HG03175 (cell line): ENCODE results near the gene SNRNP25.

Experiments used
- ATAC-seq: cut with Tn5 transposase; IDR thresholded peaks from one replicate; pipeline ENCODE4 v1.9.1; 2021; ENCODE audit warnings: mild to moderate bottlenecking, moderate library complexity; ENCODE audit not compliant: unreplicated experiment

SNRNP25 gene

GRCh38 chr16:76535-77272 lies 23.1 kb downstream of the SNRNP25 start:
- ATAC-seq: no peak

- peak; percentile 28 for ATAC-seq
Observed at GRCh38 chr16:77273-77806, 23.7 kb downstream of the SNRNP25 start.

GRCh38 chr16:77807-78443 lies 24.3 kb downstream of the SNRNP25 start, which contains the start of gene MPG:
Gene MPG, plus strand, starts transcription at chr16:78225. Its CDS starts 85 bp downstream, at chr16:78310.
- ATAC-seq: peak; percentile 76

- peak; percentile 17 for ATAC-seq
Observed at GRCh38 chr16:78444-79150, 25.0 kb downstream of the SNRNP25 start.

GRCh38 chr16:79151-80054 lies 25.8 kb downstream of the SNRNP25 start:
- ATAC-seq: no peak

DNA sequence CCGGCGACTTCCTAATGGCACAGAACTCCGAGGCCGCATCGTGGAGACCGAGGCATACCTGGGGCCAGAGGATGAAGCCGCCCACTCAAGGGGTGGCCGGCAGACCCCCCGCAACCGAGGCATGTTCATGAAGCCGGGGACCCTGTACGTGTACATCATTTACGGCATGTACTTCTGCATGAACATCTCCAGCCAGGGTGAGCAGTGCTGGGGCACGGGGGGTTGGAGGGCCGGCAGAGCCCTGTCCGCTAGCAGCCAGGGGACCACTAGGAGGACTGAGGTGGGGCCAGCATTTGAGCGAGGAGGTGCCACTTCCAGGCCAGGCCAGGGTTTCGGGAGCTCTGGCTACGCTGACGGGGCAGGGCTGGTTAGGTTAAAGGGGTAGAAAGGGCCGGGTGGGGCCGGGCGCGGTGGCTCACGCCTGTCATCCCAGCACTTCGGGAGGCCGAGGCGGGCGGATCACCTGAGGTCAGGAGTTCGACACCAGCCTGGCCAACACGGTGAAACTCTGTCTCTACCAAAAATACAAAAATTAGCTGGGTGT lies 29.5 kb downstream of the SNRNP25 start:
- ATAC-seq: no peak

DNA sequence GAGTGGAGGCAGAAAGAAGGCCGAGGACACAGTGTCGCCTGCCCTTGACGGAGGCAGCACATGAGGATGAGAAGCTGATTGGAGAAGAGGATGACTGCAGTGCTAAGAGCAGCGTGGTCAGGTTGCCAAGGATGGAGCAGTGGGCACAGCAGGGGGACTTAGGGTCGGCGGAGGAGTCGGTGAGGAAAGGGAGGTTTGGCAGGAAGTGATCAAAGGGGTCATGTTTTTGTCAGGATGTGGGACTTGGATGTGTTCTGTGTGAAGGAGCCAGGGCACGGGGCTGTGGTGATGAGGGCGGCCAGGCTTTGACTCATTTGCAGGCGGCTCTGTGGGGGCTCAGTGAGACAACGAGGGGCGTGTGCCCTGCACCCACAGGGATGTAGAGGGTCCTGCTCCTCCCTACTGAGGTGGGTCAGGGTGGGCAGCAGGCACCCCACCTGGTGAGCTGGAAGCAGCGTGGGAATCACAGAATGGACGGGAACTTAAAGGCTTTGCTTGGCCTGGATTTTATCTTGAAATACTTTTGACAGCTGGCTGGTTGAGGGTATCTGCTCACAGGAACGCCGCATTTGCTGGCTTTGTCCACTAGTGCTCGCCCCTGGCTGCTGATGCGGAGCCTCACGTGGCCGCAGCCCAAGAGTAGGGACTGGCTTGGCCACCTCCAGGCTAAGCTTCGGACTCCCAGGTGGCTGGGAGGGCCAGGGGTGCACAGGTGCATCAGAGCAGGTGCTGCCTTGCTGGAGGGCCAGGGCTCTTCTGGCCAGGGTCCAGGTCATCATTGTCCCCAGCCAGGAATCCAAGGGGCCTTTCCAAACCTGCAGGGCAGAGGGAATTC lies 30.4 kb downstream of the SNRNP25 start:
- no peak for ATAC-seq

- ATAC-seq: peak; percentile 80
Observed at GRCh38 chr16:84718-85406, 31.2 kb downstream of the SNRNP25 start.

- ATAC-seq: no peak
Observed at GRCh38 chr16:85407-85782, 31.8 kb downstream of the SNRNP25 start.

DNA sequence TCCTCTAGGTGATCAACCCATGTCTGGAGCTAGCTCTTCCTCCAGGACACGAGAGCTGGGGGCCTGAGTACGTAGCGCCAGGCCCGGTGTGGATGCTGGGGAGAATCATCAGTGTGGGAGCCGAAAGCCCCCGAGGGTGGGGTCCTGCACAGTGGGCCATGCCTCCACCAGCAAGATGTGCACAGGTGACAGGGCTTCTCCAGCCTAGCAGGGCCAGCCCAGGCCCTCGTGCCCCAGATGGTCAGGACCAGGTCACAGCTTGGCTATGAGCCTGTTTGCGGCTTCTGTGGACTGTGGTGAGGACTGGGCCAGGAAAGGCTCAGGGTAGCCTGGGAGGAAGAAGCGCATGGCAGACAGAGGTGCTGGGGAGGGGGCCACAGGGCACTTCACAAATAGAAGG lies 32.2 kb downstream of the SNRNP25 start:
- ATAC-seq: no peak

DNA sequence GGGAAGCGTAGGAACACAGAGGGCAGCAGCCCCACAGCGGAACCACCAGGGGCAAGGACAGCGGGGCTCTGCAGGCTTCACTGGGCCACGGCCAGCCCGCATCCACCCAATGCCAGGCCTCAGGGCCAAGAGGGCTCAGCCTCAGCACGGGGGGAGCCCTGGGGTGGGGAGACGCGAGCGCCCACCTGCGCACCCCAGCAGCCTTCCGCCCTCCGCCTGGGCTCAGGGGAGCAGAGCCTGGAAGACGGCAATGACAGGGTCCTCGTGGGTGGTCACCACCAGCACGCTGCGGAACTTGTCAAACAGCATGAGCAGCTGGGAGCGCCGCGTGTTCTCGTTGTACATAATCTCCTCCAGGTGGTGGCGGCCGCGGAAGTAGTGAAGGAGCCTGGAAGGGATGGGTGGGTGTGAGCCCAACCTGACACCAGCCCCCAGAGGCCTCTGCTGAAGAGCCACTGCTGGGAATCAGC lies 32.9 kb downstream of the SNRNP25 start:
- ATAC-seq: no peak

DNA sequence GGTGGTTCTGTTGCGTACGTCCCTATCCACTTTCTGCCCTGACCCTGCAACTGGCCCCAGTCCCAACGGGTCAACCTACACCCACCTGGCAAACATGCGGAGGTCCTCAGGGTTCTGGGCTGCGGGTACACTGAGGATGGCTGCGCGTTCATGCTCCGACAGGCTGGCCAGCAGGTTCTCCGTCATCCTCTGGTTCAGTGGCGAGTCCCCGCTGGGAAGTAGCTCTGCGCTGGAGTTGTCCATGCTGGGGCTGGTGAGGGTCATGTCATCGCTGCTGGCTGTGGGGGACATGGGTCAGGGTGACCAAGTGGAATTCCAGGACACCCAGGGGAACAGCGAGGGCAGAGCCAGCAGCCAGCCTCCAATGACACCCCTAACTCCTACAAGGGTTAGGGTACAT lies 35.0 kb downstream of the SNRNP25 start:
- ATAC-seq: no peak

DNA sequence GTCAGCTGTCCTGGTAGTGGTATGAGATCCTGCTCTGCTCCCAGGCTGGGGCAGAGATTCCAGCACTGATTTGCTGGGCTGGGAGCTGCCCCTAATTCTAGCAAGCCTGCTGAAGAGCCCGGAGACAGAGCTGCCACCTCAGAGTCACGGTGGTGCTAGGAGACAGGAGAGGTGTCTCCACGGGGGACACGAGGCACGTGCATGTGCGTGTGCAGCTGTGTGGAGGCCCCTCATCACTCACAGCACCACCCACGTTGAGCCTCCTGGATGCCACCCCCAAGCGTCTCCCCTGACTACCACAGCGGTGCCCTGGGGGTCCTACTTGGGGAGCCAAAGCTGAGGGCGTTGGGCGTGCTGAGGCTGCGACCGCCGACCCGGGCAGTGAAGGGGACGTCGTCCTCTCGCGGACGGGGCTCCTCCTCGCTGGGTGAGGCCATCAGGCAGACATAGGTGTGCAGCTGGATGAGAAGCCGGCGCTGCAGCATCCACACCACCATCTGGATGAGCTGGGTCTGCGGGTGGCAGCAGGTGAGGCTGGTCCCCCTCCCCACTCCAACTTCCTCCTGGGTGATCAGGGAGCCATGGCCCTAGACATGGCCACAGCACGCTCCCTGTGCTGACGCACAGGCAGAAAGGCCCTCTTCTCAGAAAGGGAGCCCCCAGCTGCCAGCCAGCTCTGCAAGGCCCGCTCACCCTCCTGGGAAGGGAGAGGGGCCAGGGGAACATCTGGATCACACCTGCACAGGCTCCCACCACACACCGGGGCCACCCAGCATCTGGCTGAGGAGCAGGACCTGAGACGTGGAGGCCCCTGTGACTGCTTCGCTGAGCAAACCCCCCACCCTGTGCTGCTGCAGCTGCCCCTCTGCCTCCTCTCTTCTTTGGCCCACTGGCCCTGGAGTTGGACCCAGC lies 36.0 kb downstream of the SNRNP25 start:
- ATAC-seq: no peak

- ATAC-seq: no peak
Observed at GRCh38 chr16:91484-91883, 37.9 kb downstream of the SNRNP25 start.

DNA sequence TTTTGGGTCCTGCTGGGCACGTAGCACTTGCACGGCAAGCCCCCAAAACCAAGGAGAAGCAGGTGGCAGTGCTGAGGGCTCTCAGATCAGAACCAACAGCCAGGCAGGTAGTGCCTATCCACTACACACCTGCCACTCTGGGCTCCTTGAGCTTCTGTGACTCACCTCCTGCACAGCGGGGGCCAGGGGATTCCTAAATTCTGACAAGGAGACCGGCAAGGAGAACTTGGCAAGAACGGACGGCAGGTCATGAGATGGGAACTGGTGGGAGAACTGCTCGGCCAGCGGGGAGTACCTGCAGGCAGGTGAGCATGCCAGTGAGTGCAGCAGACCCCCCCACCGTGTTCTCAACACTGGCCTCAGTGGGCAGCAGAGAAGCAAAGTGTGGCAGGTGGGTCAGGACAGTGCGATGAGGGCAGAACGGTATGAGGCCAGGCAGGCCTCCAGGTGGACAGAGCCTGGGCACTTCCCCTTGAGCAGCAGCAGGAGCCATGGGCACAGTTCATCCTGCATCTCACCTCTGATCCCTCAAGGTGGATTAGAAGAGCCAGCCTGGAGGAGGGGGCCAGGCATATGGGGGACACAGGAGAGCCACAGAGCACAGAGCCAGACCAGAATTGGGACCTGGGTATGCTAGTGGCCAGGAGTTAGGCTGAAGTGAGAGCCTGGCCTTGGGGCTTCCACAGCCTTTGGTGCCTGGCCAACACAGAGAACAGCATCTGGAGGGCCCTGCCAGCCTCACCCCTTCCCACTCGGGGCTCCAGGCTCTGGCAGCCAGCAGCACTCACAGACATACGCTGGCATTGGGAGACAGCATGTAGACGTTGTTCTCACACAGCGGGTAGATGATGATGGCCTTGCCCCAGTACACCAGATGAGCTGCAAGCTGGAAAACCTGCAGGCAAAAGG lies 39.1 kb downstream of the SNRNP25 start:
- no peak for ATAC-seq

DNA sequence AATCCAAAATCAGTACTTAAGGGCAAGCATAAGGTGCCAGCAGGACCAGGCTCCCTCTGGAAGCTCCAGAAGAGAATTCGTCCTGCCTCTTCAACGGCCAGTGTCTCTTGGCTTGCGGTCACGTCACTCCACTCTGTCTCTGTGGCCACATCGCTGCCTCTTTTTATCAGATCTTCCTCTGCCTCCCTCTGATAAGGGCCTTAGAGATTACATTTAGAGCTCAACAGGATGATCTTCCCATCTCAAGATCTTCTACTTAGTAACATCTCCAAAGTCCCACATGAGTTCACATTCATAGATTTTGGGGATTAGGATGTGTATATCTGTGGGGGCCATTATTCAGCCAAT lies 41.3 kb downstream of the SNRNP25 start:
- ATAC-seq: no peak

DNA sequence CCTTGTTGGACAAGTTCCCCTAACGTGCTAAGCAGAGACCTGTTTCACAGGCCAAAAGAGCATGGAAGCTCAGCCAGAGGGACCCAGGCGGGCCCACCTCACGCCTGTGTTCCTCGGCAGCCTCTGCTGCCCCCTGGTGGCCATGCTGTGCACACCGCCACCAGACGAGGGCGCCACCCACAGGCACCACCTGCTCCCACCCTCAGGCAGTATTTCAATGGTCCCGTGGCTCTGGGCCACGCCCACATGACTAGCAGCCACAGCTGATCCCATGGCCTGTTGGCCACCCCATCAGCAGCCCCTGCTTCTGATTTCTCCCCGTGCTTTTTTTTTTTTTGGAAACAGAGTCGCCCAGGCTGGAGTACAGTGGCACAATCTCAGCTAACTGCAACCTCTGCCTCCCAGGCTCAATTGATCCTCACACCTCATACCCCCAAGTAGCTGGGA lies 43.3 kb downstream of the SNRNP25 start:
- ATAC-seq: peak; percentile 86
